IPS-15b (cell line): ENCODE results near the gene LRRC1.
"Not testable (repeated sequence)": the region's sequence is repeated elsewhere in the genome, so short reads cannot be mapped to it uniquely, and the experiment has no call there.

Source experiments
- H3K27me3 ChIP-seq: one replicate; pipeline ENCODE4 v1.6.1; 2013; ENCODE audit warnings: low read length; ENCODE audit not compliant: control insufficient read depth, insufficient read depth
- H3K36me3 ChIP-seq: one replicate; pipeline ENCODE4 v1.6.1; 2013; ENCODE audit warnings: low read length; ENCODE audit not compliant: control insufficient read depth, insufficient read depth
- H3K4me1 ChIP-seq: one replicate; pipeline ENCODE4 v1.6.1; 2013; ENCODE audit warnings: mild to moderate bottlenecking, low read length; ENCODE audit not compliant: control insufficient read depth, insufficient read depth
- H3K4me3 ChIP-seq: one replicate; pipeline ENCODE4 v1.5.1; 2013; ENCODE audit warnings: low read depth, low read length
- H3K9ac ChIP-seq: one replicate; pipeline ENCODE4 v1.6.1; 2013; ENCODE audit warnings: low read depth, mild to moderate bottlenecking, low read length
- H3K9me3 ChIP-seq: one replicate; pipeline ENCODE4 v1.6.1; 2013; ENCODE audit warnings: mild to moderate bottlenecking, low read length; ENCODE audit not compliant: control insufficient read depth, insufficient read depth

LRRC1 gene

GRCh38 chr6:53767941-53768340 is 26.9 kb upstream of the LRRC1 start:
- Histone ChIP-seq H3K9me3 (no peaks in the 10 kb centered on the region), H3K4me1 (no peaks in the 10 kb centered on the region), H3K4me3 (no peak overlapping the region), H3K9ac (no peak overlapping the region), H3K36me3 (no peaks in the 10 kb centered on the region), H3K27me3 (no peaks in the 10 kb centered on the region)

- no peaks in the 10 kb centered on the region for H3K4me1 ChIP-seq
These were observed 26.2 kb upstream of the LRRC1 start for GRCh38 chr6:53768636-53769035.

DNA sequence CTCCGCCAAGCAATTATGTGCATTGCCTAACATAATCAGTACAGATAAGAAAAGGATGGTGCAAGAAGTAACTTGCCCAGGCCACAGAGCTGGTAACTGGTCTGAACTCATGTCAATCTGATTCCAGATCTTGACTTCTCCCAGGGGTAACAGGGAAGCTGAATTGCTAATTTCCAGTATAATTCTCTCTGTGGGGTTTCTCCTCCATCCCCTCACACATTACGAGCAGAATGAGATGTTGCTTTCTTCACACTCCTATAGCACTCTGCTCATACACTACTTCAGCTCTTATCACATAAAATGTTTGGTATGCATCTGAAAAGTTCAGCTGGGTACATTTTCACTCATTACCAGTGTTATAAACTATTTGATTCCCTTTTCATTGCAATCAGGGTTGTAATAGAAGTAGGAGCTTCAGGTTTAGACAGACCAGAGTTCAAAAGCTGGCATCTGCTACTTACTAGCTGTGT is 24.0 kb upstream of the LRRC1 start:
- Histone ChIP-seq H3K9ac (no peak overlapping the region), H3K4me1 (no peaks in the 10 kb centered on the region), H3K27me3 (no peaks in the 10 kb centered on the region), H3K36me3 (peaks cover 2% of the 10 kb centered on the region), H3K9me3 (no peaks in the 10 kb centered on the region), H3K4me3 (no peak overlapping the region)

More at GRCh38 chr6:53768636-53769035, 26.2 kb upstream of the LRRC1 start:
- Histone ChIP-seq H3K9ac (no peak overlapping the region), H3K9me3 (no peaks in the 10 kb centered on the region), H3K4me3 (no peak overlapping the region), H3K27me3 (no peaks in the 10 kb centered on the region), H3K36me3 (no peaks in the 10 kb centered on the region)

- Histone ChIP-seq H3K36me3 (peaks cover 2% of the 10 kb centered on the region), H3K4me1 (no peaks in the 10 kb centered on the region), H3K27me3 (no peaks in the 10 kb centered on the region), H3K9me3 (no peaks in the 10 kb centered on the region), H3K9ac (no peak overlapping the region), H3K4me3 (no peak overlapping the region)
These were observed 22.8 kb upstream of the LRRC1 start for GRCh38 chr6:53771785-53772624.

- no peaks in the 10 kb centered on the region for H3K27me3 ChIP-seq
- H3K36me3 ChIP-seq: peaks cover 2% of the 10 kb centered on the region
- H3K9me3 ChIP-seq: no peaks in the 10 kb centered on the region
- H3K4me1 ChIP-seq: no peaks in the 10 kb centered on the region
- H3K9ac ChIP-seq: no peak overlapping the region
- H3K4me3 ChIP-seq: no peak overlapping the region
These were observed 21.6 kb upstream of the LRRC1 start for GRCh38 chr6:53773044-53773696.

DNA sequence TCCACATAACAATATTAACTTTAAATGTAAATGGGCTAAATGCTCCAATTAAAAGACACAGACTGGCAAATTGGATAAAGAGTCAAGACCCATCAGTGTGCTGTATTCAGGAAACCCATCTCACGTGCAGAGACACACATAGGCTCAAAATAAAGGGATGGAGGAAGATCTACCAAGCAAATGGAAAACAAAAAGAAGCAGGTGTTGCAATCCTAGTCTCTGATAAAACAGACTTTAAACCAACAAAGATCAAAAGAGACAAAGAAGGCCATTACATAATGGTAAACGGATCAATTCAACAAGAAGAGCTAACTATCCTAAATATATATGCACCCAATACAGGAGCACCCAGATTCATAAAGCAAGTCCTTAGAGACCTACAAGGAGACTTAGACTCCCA is 18.7 kb upstream of the LRRC1 start:
- H3K9me3 ChIP-seq, H3K4me1 ChIP-seq, H3K36me3 ChIP-seq, H3K27me3 ChIP-seq, H3K9ac ChIP-seq, H3K4me3 ChIP-seq: not testable (repeated sequence)

GRCh38 chr6:53784991-53785390 is 9.8 kb upstream of the LRRC1 start:
- not testable (repeated sequence) for H3K4me3 ChIP-seq, H3K9me3 ChIP-seq, H3K9ac ChIP-seq, H3K27me3 ChIP-seq, H3K4me1 ChIP-seq, H3K36me3 ChIP-seq

- Histone ChIP-seq H3K27me3 (no peaks in the 10 kb centered on the region), H3K4me1 (peaks cover 7% of the 10 kb centered on the region), H3K4me3 (no peak overlapping the region), H3K36me3 (no peaks in the 10 kb centered on the region), H3K9me3 (no peaks in the 10 kb centered on the region), H3K9ac (no peak overlapping the region)
These were observed 8.0 kb upstream of the LRRC1 start for GRCh38 chr6:53786832-53787231.

GRCh38 chr6:53790886-53791285 is 3.9 kb upstream of the LRRC1 start:
- Histone ChIP-seq H3K9ac (no peak overlapping the region), H3K36me3 (no peaks in the 10 kb centered on the region)

GRCh38 chr6:53792016-53792415 is 2.8 kb upstream of the LRRC1 start:
- H3K27me3 ChIP-seq: peaks cover 10% of the 10 kb centered on the region
- no peak overlapping the region for H3K4me3 ChIP-seq
- H3K36me3 ChIP-seq: no peaks in the 10 kb centered on the region
- H3K4me1 ChIP-seq: peaks cover 11% of the 10 kb centered on the region
- no peaks in the 10 kb centered on the region for H3K9me3 ChIP-seq
- no peak overlapping the region for H3K9ac ChIP-seq

More at GRCh38 chr6:53790886-53791285, 3.9 kb upstream of the LRRC1 start:
- Histone ChIP-seq H3K4me3 (no peak overlapping the region), H3K9me3 (no peaks in the 10 kb centered on the region), H3K27me3 (no peaks in the 10 kb centered on the region), H3K4me1 (peaks cover 13% of the 10 kb centered on the region)

- Histone ChIP-seq H3K9ac (peak overlapping the region; percentile 82), H3K4me3 (peak overlapping the region; percentile 91), H3K4me1 (peaks cover 6% of the 10 kb centered on the region), H3K36me3 (no peaks in the 10 kb centered on the region), H3K27me3 (peaks cover 13% of the 10 kb centered on the region), H3K9me3 (no peaks in the 10 kb centered on the region)
These were observed 1.9 kb upstream of the LRRC1 start for GRCh38 chr6:53792973-53793317.
